K562 (cell line): ENCODE measurements around the gene ABCB6. TPM values are rescaled to one million over a fixed set of nuclear protein-coding genes. Genes with fewer than 3 reads are reported as not detected.

Experiments
- BACH1 ChIP-seq: fragments of 200-800 bp; sonication (Bioruptor generic); IDR thresholded peaks from 2 replicates; pipeline ENCODE4 v1.6.1; 2016; ENCODE audit warnings: missing genetic modification characterization, missing compliant biosample characterization
- BCL6 ChIP-seq: fragments of 250-450 bp; sonication (Bioruptor Pico); IDR thresholded peaks from 2 replicates; pipeline ENCODE4 v1.4.0; 2020
- CBFA2T3 ChIP-seq: fragments of 450-650 bp; IDR thresholded peaks from 2 replicates; pipeline ENCODE4 v1.6.1; 2017
- CBX8 ChIP-seq: fragments of 200-600 bp; sonication (generic); IDR thresholded peaks from 2 replicates; pipeline ENCODE4 v1.6.1; 2012; ENCODE audit warnings: borderline replicate concordance, mixed run types, low read depth, mild to moderate bottlenecking, moderate library complexity, mixed read lengths, low read length, control low read depth, inconsistent platforms; ENCODE audit not compliant: poor library complexity, severe bottlenecking; ENCODE audit errors: extremely low read depth
- CTBP1 ChIP-seq: fragments of 450-650 bp; IDR thresholded peaks from 2 replicates; pipeline ENCODE4 v1.6.1; 2016; ENCODE audit warnings: borderline replicate concordance
- E2F1 ChIP-seq: sonication (generic); formaldehyde crosslinking; IDR thresholded peaks from 2 replicates; pipeline ENCODE4 v1.8.1; 2023; ENCODE audit warnings: mild to moderate bottlenecking, missing genetic modification reagents, moderate library complexity
- EP300 ChIP-seq: IDR thresholded peaks from 2 replicates; pipeline ENCODE4 v1.6.1; 2012; ENCODE audit warnings: low read length, improper control_type of control experiment
- MAZ ChIP-seq, 2 experiments: fragments of 450-650 bp in 1 of 2; sonication (generic) in 1 of 2; formaldehyde crosslinking; IDR thresholded peaks in 1 of 2; conservative IDR thresholded peaks in 1 of 2; 2 replicates each; pipeline versions ENCODE4 v1.4.0 to v1.5.0; 2020; ENCODE audit warnings: mild to moderate bottlenecking in 1 of 2, missing genetic modification reagents in 1 of 2
- NR1H2 ChIP-seq: sonication (generic); formaldehyde crosslinking; IDR thresholded peaks from 2 replicates; pipeline ENCODE4 v1.4.0; 2020; ENCODE audit warnings: mild to moderate bottlenecking, missing genetic modification reagents
- NR3C1 ChIP-seq: sonication (generic); formaldehyde crosslinking; IDR thresholded peaks from 2 replicates; pipeline ENCODE4 v1.8.1; 2022; ENCODE audit warnings: missing genetic modification reagents
- PRMT5 ChIP-seq: sonication (generic); formaldehyde crosslinking; IDR thresholded peaks from 2 replicates; pipeline ENCODE4 v1.5.0; 2020; ENCODE audit warnings: missing genetic modification reagents
- RAD21 ChIP-seq, 2 experiments: fragments of 250-450 bp in 1 of 2; fragments of 450-650 bp in 1 of 2; sonication (Bioruptor Pico) in 1 of 2; formaldehyde crosslinking in 1 of 2; IDR thresholded peaks in 1 of 2; conservative IDR thresholded peaks in 1 of 2; 2 replicates each; pipeline versions ENCODE4 v1.4.0 to v1.8.0; 2020 to 2022; ENCODE audit warnings: mild to moderate bottlenecking in 2 of 2, moderate library complexity in 1 of 2
- TFE3 ChIP-seq: fragments of 450-650 bp; formaldehyde crosslinking; IDR thresholded peaks from 2 replicates; pipeline ENCODE4 v1.4.0; 2020; ENCODE audit warnings: mild to moderate bottlenecking, mixed read lengths
- THAP7 ChIP-seq: fragments of 250-450 bp; sonication (Bioruptor Pico); IDR thresholded peaks from 2 replicates; pipeline ENCODE4 v1.5.0; 2021
- ZFX ChIP-seq: sonication (generic); formaldehyde crosslinking; IDR thresholded peaks from 2 replicates; pipeline ENCODE4 v1.8.0; 2022; ENCODE audit warnings: mild to moderate bottlenecking, missing genetic modification reagents, moderate library complexity
- ZMIZ1 ChIP-seq, 2 experiments: fragments of 150-350 bp in 1 of 2; IDR thresholded peaks; 2 replicates each; pipeline ENCODE4 v1.6.1; 2012 to 2016; ENCODE audit warnings: low read depth in 2 of 2, low read length in 2 of 2, mild to moderate bottlenecking in 1 of 2, moderate library complexity in 1 of 2
- ZNF3 ChIP-seq: fragments of 250-450 bp; sonication (Bioruptor Pico); IDR thresholded peaks from 2 replicates; pipeline ENCODE4 v1.5.0; 2021; ENCODE audit warnings: mild to moderate bottlenecking, moderate library complexity
- ZNF583 ChIP-seq: fragments of 250-450 bp; sonication (Bioruptor Pico); IDR thresholded peaks from 2 replicates; pipeline ENCODE4 v1.4.0; 2020
- polyA plus RNA-seq, 8 experiments: library from polyadenylated mRNA; depleted of rRNA in 4 of 8; stranded (reverse) in 5 of 8; unstranded in 3 of 8; fragments of >200 nt; fragmentation: Nextera tagmentation in 2 of 8; fragmentation: Illumina TruSeq in 1 of 8; extraction: Ambion mirVana in 2 of 8; extraction: Trizol in 1 of 8; gene quantifications; 2 replicates each; pipeline versions ENCODE4 v1.2.1 to v1.2.3, GENCODE V29; 2011 to 2014; ENCODE audit warnings: inconsistent platforms in 1 of 8, missing spikeins in 1 of 8
- total RNA-seq, 7 experiments: library from RNA; depleted of rRNA in 6 of 7; stranded (reverse); fragments of >200 nt in 6 of 7; fragmentation: Illumina TruSeq in 2 of 7; extraction: Trizol in 2 of 7; gene quantifications; 2 replicates each; pipeline versions ENCODE4 v1.2.1 to v1.2.3, GENCODE V29; 2011 to 2021; ENCODE audit warnings: low replicate concordance in 1 of 7

The ABCB6 gene
- total and polyA plus RNA-seq, 9 of the 15 experiments (the other 6 are each of a cell fraction or from before 2014, with no cell fraction given), result 3.7 to 29.8 (median 16.8) TPM

GRCh38 chr2:219229305-219230058, 10.7 kb upstream of the ABCB6 start, which contains the start of the genes ANKZF1 and ATG9A (continued):
- TF ChIP-seq TFE3 (CRISPR knock-in tag) (no peak), ZMIZ1 (IDR thresholded peaks at IDR 0.05; ENCODE audit: low read depth in 2 of 2, low read length in 2 of 2) (no peak), PRMT5 (CRISPR knock-in tag) (no peak), CBFA2T3 (no peak), CTBP1 (peak; percentile 53; the same call in 1 of the 2 replicates), MAZ (CRISPR knock-in tag; conservative IDR thresholded peaks at IDR 0.05 in 1 of 2, IDR thresholded peaks at IDR 0.05 in 1 of 2) (no peak; a peak in 3 of 4 replicates), NR1H2 (CRISPR knock-in tag) (no peak), ZNF583 (CRISPR knock-in tag) (0 out of 2 replicates have a peak, but pooled peaks have one; percentile 49), EP300 (peak; percentile 4; the same call in 1 of the 2 replicates), THAP7 (CRISPR knock-in tag) (no peak), CBX8 (no peak), BACH1 (tag) (peak; percentile 79; the same call in 1 of the 2 replicates), BCL6 (CRISPR knock-in tag) (no peak), RAD21 (CRISPR knock-in tag; conservative IDR thresholded peaks at IDR 0.05 in 1 of 2, IDR thresholded peaks at IDR 0.05 in 1 of 2) (0 out of 4 replicates have a peak, but pooled peaks of 1 of the 2 experiments have one; percentile 15), ZNF3 (CRISPR knock-in tag) (no peak), NR3C1 (CRISPR knock-in tag) (no peak), ZFX (CRISPR knock-in tag) (peak; percentile 89), E2F1 (no peak)
